HG02571 (cell line): ENCODE results near the gene C11orf98.

Experiments
- ATAC-seq: cut with Tn5 transposase; IDR thresholded peaks from one replicate; pipeline ENCODE4 v1.9.1; 2021; ENCODE audit warnings: mild to moderate bottlenecking, moderate library complexity; ENCODE audit not compliant: unreplicated experiment

Gene C11orf98

GRCh38 chr11:62613291-62613778 is 51.7 kb downstream of the C11orf98 start:
- ATAC-seq, result no peak
